B cell (primary cell): Measurements from ENCODE around the gene CCDC182.

Source experiments
- EZH2 ChIP-seq: IDR thresholded peaks from 2 replicates; pipeline ENCODE4 v1.6.1; 2012; ENCODE audit warnings: borderline replicate concordance, low read depth, mild to moderate bottlenecking, moderate library complexity, low read length; ENCODE audit not compliant: insufficient read depth, poor library complexity, severe bottlenecking
- TF ChIP-seq, protein P1 (sequence below): fragments of 200-600 bp; IDR thresholded peaks from one replicate; pipeline ENCODE4 v1.8.0; 2022; ENCODE audit warnings: antibody characterized with exemption, mild to moderate bottlenecking

DNA sequence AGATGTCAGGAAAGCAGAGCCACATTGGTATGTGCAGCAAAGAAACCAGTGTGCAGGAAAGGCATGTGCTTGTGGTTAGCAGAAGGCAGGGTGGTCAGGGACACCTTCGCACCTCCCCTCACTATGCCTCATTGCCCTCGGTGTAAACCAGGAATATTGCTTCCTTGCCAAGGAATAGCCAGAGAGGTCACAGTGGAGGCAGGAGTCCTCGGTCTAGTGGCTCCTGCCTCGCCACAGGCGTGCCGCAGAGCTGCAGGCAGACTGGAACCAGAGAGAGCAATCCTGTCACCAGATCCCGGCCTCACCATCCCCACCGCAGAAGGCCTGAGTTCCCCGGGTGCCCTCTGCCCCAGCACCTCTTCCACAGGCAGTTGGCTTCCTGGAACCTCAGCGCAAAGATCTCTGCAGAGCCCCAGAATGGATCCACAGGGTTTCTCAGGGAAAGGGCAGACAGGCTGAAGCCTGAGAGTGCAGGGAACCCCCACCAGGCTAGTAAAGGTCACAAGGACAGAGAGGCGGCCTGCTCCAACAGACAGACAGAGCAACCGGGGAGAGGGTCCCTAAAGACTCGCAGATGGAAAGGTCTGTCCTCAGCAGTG lies 21.6 kb downstream of the CCDC182 start:
- TF ChIP-seq, protein P1, sequence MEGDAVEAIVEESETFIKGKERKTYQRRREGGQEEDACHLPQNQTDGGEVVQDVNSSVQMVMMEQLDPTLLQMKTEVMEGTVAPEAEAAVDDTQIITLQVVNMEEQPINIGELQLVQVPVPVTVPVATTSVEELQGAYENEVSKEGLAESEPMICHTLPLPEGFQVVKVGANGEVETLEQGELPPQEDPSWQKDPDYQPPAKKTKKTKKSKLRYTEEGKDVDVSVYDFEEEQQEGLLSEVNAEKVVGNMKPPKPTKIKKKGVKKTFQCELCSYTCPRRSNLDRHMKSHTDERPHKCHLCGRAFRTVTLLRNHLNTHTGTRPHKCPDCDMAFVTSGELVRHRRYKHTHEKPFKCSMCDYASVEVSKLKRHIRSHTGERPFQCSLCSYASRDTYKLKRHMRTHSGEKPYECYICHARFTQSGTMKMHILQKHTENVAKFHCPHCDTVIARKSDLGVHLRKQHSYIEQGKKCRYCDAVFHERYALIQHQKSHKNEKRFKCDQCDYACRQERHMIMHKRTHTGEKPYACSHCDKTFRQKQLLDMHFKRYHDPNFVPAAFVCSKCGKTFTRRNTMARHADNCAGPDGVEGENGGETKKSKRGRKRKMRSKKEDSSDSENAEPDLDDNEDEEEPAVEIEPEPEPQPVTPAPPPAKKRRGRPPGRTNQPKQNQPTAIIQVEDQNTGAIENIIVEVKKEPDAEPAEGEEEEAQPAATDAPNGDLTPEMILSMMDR, result no peak
- TF ChIP-seq EZH2, result no peak
